ENCODE data around the gene USP7. TPM values are rescaled to one million over a fixed set of nuclear protein-coding genes. Genes with fewer than 3 reads are reported as not detected.

USP7 gene
- total RNA-seq = 44.2 and 85.8 TPM in 2 replicates

GRCh38 chr16:8963821-8964441 is at the start of gene USP7:
TSS of gene USP7 (minus strand) at chr16:8963906. CDS start at chr16:8963285, 621 bp downstream.

GRCh38 chr16:8882041-8882617 is 81.6 kb downstream of the USP7 start, which contains the start of gene LITAFD:
TSS of gene LITAFD (plus strand) at chr16:8882351. CDS start at chr16:8884356, 2,005 bp downstream.

GRCh38 chr16:8868416-8869211 is 95.1 kb downstream of the USP7 start, which contains the start of gene CARHSP1:
TSS of gene CARHSP1 (minus strand) at chr16:8869006. CDS start at chr16:8859328, 9,678 bp downstream.

Other genes starting within 250 kb of the USP7 start
- gene TMEM186, start 166.3 kb downstream of the USP7 start, total RNA-seq = 6.5 and 7.8 TPM in 2 replicates
- gene PMM2, start 166.1 kb downstream of the USP7 start, total RNA-seq = 28.8 and 46.1 TPM in 2 replicates
- gene CARHSP1, start 94.9 kb downstream of the USP7 start, total RNA-seq = 74.7 and 87.9 TPM in 2 replicates
- not detected in 2 replicates for gene LITAFD, start 81.6 kb downstream of the USP7 start, total RNA-seq
- 72.2 and 89.5 TPM in 2 replicates for gene HAPSTR1, start 127.7 kb upstream of the USP7 start, total RNA-seq